NCI-H82 treated with DMSO at 0.1 percent for 48 hours (cell line): ENCODE data around the gene TRIM22.
"Not testable (repeated sequence)": the region's sequence is repeated elsewhere in the genome, so short reads cannot be mapped to it uniquely, and the experiment has no call there.

Experiments
- DNase-seq: peaks from one replicate; lab custom pipeline; 2025; ENCODE audit not compliant: unreplicated experiment; lab: John Stamatoyannopoulos, UW

TRIM22 gene

DNA sequence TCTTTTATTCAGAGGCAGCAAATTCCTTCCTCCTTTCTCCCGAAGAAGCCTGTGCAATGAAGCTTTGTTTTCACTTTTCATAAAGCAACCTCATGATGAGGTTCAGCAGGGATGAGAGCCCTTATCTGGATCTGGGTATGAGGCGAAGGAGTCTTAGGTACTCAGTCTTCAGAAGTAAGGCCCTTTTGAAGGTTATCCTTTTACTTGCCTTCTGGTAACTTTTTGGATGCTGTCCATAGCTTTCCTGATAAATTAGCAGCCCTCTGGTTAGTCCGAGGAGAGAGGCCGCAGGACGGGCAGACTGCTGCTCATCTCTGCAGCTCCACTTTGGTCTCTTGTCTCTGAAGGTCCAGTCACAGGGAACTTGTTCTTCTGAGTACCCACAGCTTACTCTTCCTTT, 1.1 kb downstream of the TRIM22 start:
- no peak for DNase-seq

DNA sequence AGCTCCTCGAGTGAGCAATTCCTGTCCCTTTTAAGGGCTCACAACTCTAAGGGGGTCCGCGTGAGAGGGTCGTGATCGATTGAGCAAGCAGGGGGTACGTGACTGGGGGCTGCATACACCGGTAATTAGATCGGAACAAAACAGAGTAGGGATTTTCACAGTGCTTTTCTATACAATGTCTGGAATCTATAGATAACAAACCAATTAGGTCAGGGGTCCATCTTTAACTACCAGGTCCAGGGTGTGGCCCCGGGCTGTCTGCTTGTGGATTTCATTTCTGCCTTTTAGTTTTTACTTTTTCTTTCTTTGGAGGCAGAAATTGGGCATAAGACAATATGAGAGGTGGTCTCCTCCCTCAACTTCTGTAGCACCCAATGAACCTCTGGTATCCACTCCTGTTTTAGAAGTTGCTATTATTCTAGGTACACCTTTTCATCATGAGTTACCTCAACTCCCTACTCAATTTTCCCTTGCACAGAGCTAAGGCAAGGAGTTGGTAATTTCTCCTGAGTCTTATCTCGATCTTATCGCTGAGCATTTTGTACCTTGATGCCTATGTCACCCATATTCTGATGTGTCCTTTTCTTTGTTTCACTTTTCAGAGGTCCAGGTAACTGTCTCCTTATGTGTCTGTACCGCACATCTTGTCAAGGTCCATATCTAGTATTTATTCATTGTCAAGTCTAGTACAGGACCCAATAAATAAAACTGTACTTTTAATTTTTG, 1.8 kb downstream of the TRIM22 start:
- not testable (repeated sequence) for DNase-seq

DNA sequence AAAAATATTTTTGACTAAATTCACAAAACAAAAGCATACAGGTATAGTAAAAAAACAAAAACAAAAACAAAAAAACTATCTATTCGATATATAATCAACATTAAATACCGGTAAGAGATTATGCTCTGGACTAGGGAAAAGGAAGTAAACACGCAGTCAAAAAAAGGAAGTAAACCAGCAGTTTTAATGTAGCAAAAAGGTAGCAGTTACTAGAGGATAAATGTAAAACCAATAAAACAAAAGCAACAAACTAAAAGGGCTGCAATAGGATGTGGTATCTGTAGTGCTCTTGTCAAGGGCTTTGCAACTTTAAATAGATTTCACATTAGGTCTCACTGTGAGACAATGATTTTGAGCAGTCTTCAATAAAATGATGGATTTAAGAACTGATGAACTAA, 2.4 kb downstream of the TRIM22 start:
- no peak for DNase-seq

DNA sequence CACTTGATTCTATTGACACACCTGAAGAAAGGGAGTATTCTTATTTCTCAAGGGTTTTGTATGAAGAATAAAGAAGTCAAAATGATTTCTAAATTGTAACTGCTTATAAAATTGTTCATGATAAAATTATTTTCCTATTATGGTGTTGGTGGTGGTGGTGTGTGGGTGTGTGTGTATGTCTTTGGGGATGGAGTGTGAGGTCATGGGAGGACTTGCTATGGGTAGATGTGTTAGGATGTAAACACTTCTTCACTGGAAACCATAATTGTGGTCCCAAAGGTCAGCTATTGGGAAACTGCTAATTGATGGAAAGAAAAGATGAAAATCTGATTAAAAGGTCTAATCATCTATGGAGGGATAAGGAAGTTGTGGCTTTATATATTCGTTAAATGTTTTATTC, 5.1 kb downstream of the TRIM22 start:
- DNase-seq: no peak

DNA sequence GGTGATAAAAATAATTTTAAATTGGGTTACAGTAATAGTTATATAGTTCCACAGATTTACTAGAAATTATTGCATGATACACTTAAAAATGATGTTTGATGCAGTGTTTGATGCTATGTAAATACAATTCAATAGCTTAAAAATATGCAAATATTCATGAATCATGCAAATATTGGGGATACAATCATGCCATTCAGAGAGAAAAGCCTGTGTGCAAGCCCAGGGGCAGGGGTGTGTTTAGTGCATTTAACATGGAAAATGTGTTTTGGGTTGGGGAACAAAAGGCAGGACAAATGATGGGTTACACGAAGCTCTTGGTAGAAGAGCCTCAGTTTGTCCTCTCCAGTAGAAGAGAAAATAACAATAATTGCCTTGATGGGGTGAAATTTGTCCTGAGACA, 6.0 kb downstream of the TRIM22 start:
- no peak for DNase-seq

DNA sequence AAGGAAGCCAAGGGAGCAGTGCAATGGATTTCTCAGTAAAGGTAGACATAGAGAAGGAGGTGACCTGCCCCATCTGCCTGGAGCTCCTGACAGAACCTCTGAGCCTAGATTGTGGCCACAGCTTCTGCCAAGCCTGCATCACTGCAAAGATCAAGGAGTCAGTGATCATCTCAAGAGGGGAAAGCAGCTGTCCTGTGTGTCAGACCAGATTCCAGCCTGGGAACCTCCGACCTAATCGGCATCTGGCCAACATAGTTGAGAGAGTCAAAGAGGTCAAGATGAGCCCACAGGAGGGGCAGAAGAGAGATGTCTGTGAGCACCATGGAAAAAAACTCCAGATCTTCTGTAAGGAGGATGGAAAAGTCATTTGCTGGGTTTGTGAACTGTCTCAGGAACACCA, 6.6 kb downstream of the TRIM22 start:
- DNase-seq: no peak

DNA sequence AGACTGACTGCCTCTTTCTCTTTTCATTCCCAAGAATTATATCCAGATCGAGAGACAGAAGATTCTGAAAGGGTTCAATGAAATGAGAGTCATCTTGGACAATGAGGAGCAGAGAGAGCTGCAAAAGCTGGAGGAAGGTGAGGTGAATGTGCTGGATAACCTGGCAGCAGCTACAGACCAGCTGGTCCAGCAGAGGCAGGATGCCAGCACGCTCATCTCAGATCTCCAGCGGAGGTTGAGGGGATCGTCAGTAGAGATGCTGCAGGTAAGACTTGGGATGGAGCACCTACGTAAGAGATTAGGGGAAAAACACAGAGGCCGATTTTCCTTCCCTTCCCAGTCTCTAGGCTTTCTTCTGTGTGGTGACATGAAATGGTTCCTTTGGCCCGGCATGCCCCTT, 8.7 kb downstream of the TRIM22 start:
- no peak for DNase-seq

DNA sequence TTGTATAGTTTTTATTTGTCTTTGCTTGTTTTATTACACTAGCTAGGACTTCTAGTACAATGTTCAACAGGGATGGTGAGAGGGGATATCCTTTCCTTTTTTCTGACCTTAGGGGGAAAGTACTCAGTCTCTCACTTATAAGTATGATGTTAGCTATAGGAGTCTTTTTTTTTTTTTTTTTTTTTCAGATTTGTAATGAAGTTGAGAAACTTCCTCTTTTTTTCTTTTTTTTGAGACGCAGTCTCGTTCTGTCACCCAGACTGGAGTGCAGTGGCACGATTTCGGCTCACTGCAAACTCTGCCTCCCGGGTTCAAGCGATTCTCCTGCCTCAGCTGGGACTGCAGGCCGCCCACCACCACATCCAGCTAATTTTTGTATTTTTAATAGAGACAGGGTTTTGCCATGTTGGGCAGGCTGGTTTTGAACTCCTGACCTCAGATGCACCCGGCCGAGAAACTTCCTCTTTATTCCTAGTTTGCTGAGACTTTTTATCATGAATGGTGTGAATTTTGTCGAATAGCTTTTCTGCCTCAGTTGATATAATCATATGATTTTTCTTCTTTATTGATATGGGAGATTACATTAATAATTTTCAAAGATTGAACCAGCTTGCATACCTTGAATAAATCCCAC, 10.9 kb downstream of the TRIM22 start:
- DNase-seq: no peak

DNA sequence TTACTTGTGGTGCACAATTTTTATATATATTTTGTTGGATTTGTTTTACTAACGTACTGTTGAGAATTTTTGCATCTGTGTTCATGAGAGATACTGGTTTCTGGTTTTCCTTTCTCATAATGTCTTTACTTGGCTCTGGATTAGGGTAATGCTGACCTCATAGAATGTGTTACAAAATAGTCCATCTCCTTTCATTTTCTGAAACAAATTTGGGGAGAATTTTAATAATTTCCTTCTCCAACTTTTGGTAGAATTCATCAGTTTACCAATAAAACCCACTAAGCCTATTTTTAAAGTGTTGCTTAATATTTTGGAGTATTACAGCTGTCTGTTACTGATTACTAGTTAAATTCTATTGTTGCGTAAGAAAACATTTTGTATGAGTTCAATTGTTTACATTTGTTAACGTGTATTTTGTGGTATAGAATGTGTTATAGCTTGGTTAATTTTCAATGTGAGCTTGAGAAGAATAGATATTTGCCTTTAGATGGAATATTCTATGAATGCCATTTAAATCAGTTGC, 11.5 kb downstream of the TRIM22 start:
- DNase-seq: no peak

DNA sequence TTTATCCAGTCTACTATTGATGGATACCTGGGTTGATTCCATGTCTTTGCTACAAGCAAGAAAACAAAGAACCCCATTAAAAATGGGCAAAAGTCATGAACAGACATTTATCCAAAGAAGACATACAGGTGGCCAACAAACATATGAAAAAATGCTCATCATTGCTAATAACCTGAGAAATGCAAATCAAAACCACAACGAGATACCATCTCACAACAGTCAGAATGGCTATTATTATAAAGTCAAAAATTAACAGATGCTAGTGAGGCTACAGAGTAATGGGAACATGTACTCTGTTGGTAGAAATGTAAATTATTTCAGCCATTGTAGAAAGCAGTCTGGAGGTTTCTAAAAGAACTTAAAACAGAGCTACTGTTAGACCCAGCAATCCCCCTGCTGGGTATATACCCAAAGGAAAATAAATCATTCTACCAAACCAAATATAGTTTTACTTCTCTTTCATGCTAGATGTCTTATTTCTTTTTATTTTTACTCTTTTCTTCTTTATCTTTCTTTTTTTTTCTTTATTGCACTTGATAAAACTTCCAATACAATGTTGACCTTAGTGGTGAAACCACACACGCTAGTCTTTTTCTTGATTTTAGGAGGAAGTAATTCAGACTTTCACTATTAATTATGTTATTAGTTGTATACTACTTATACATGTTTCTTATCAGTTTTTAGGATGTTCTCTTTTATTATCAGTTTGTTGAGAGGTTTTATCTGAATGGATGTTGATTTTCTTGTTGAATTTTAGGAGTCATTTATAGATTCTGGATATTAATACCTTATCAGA, 14.3 kb downstream of the TRIM22 start:
- DNase-seq: no peak

DNA sequence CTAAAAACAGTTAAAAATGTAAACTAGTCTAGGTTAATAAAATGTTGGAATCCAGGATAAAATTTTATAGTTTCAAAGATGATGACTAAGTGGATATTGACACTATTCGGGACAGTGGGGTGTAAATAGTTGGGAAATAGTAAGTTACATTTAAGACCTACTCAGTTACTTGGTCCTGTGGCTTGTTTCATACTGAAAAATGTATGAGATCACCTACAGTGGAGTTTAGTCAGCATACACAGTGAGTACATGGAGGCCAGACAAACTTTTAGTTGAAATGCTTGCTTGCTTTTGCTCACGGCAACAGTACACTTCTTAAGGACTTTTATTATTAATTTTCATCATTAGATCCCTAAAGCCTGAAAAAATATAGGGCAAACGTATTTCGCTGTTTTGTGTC, 16.1 kb downstream of the TRIM22 start:
- DNase-seq: no peak

DNA sequence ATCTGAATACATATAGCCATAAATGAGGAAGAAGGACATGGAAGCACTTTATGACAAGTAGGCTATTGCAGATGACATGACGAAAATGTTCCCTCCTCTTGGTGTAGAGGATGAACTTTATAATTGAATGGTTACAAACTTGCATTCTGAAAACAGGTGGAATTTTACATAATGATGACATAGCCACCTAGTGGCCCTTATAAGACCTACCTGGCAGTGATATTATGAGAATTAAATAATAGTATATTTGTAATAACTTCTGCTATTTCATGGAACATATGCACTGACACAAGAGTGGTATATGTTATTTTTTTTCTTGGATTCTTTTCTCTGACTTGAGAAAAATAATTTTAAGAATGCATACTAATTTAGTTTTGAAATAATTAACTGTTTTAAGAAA, 22.9 kb downstream of the TRIM22 start:
- DNase-seq: no peak

DNA sequence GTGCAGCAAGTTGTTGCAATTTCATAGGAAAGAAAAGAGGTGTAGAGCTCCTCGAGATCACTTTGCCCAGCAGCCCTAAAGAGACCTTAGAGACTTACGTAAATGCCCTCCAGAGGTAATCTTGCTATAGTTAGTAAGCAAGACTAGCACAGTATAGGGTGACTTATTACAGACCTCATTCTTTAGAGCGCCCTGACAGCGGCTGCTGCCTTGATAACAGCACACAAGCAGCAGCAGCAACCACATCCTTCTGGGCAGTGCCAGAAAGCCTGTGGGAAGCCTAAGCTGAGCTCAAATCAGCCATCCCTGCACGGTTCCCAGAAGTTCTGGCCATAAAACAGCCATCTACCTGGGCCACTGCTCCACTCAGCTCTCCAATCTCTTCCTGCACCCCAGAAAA, 24.1 kb downstream of the TRIM22 start:
- DNase-seq: no peak

DNA sequence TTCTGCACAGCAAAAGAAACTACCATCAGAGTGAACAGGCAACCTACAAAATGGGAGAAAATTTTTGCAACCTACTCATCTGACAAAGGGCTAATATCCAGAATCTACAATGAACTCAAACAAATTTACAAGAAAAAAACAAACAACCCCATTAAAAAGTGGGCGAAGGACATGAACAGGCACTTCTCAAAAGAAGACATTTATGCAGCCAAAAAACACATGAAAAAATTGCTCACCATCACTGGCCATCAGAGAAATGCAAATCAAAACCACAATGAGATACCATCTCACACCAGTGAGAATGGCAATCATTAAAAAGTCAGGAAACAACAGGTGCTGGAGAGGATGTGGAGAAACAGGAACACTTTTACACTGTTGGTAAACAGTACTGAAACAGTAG, 26.9 kb downstream of the TRIM22 start:
- DNase-seq: not testable (repeated sequence)

DNA sequence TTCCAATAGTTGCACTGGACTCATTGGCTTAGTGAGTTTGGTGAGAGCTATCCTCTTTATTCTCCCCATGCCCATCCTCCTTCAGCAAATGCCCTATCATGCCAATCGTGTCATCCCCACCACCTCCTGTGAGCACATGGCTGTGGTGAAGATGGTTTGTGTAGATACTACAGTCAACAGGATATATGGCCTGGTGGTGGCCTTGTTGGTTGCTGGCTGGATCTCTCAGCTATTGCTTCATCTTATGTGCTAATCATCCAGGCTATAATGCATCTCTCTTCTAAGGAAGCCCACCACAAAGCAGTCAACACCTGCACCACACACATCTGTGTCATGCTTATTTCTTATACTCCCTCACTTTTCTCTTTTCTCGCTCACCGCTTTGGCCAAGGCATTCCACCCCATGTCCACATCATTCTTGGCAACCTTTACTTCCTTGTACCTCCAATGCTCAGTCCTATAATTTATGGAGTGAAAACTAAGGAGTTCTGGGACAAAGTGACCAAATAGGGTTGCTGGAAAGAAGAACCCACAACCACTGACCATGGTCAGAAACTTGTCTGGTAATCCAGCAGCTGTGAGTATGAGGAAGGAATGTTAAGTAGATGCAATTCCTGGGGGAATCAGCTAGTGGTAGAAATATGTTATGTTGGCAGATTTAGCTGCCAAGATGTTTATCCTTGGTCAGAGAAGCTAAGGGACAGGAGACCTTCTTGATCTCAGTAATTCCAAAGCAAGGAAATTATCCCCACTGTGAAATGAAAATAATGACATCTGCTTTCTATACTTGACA, 30.3 kb downstream of the TRIM22 start:
- no peak for DNase-seq

DNA sequence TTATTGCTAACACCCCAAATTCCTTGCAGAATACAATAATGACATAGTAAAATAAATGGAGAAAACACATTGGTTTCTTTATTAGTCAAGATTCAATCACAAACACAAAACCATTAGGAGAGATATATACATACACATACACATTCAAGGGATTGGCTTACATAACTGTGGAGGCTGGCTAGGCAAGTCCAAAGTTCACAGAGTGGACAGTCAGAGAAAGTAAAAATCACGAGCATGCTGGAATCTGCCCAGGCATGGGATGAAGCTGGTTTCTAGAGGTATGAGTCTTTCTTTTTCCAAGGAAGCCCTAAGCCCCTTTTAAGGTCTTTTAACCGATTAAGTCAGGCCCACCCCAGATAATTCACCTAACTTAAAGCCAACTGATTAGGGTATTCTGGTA, 33.0 kb downstream of the TRIM22 start:
- DNase-seq: no peak

DNA sequence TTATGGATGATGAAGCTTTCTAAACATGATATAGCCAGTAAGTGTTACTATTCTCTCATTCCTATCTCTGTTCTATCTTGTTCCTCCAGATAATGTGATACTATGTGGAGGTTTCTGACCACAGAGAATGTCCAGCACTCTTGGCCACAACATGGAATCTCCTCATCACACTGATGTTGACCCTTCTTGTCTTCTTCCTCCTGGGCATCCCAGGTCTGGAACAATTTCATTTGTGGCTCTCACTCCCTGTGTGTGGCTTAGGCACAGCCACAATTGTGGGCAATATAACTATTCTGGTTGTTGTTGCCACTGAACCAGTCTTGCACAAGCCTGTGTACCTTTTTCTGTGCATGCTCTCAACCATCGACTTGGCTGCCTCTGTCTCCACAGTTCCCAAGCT, 36.8 kb downstream of the TRIM22 start:
- no peak for DNase-seq

DNA sequence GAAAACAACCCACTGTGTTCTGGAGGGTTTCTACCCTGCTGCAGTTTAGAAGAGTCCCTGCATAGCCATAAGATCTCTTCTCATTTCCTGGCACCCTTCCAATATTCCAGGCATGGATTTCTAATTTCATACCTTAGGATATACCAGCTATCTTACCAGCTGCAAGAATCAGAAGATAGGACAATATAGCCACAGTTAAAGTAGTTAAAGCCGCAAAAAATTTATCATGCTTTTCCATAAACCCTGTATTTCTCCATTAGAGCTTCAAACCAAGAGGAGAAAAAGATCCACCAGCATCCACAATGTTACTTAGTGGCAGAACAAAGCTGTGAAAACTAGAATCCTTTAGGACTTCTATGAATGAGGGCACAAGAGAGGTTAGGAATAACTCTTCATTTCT, 38.1 kb downstream of the TRIM22 start:
- no peak for DNase-seq

DNA sequence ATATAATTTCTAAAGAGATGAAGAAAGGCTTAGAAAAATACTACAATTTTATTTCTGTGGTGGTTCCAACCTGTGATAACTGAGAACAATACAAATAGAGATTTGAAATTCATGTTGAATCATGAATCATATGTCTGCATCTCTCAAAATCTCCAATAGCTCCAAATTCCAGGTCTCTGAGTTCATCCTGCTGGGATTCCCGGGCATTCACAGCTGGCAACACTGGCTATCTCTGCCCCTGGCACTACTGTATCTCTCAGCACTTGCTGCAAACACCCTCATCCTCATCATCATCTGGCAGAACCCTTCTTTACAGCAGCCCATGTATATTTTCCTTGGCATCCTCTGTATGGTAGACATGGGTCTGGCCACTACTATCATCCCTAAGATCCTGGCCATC, 46.8 kb downstream of the TRIM22 start, which contains the start of gene OR56B1:
TSS of gene OR56B1 (plus strand) at position 53 of the 400 bp plus-strand sequence. CDS start at position 122, 69 bp downstream.
- DNase-seq: no peak

DNA sequence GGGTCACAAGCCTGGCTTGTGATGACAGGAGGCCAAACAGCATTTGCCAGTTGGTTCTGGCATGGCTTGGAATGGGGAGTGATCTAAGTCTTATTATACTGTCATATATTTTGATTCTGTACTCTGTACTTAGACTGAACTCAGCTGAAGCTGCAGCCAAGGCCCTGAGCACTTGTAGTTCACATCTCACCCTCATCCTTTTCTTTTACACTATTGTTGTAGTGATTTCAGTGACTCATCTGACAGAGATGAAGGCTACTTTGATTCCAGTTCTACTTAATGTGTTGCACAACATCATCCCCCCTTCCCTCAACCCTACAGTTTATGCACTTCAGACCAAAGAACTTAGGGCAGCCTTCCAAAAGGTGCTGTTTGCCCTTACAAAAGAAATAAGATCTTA, 47.5 kb downstream of the TRIM22 start:
- DNase-seq: no peak
